Retina (tissue), 1 donor: ENCODE results near the gene CAMK2N2.
A peak's percentile ranks its signal among the peaks of the same experiment; 100 is the strongest.
"Not testable (repeated sequence)": the region's sequence is repeated elsewhere in the genome, so short reads cannot be mapped to it uniquely, and the experiment has no call there.

Experiments used
- DNase-seq: peaks from one replicate; pipeline ENCODE4 v3.0.0-alpha.2; 2016

Gene CAMK2N2

DNA sequence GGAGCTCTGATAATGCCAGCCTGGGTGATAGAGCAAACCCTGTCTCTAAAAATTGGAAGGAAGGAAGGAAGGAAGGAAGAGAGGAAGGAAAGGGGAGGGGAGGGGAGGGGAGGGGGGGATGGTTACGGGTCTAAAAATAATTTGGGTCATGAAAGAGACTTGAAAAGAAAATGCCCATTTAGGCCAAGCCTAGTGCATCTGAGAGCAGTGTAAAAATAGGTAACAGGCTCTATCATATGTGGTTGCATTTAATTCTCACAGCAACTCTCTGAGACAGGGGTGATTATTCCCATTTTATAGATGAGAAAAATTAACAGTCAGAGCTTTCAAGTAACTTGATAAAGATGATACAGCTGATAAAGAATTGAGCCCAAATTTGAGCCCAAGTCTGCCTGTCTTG is 10.9 kb upstream of the CAMK2N2 start:
- no peak for DNase-seq

GRCh38 chr3:184267249-184267648 is 5.9 kb upstream of the CAMK2N2 start:
- not testable (repeated sequence) for DNase-seq

DNA sequence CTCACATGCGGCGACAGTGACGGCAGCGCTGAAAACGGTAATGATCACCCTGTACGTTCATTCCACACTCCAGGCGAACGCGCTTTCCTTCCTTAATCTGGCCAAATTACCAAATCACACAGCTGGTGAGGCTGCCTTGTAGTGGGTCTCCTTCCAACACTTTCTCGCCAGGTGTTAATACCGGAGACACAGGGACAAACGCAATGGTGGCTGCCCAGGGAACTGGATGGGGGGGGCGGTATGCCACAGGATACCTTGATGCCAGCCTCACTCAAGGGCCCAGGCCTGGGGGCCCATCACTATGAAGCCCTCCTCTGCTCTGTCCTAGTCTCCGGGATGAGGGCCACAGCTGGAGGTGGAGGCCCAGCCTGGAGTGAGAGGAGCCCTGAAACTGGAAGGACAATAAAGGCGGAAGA is 1.4 kb upstream of the CAMK2N2 start:
- peak; percentile 31 for DNase-seq

DNA sequence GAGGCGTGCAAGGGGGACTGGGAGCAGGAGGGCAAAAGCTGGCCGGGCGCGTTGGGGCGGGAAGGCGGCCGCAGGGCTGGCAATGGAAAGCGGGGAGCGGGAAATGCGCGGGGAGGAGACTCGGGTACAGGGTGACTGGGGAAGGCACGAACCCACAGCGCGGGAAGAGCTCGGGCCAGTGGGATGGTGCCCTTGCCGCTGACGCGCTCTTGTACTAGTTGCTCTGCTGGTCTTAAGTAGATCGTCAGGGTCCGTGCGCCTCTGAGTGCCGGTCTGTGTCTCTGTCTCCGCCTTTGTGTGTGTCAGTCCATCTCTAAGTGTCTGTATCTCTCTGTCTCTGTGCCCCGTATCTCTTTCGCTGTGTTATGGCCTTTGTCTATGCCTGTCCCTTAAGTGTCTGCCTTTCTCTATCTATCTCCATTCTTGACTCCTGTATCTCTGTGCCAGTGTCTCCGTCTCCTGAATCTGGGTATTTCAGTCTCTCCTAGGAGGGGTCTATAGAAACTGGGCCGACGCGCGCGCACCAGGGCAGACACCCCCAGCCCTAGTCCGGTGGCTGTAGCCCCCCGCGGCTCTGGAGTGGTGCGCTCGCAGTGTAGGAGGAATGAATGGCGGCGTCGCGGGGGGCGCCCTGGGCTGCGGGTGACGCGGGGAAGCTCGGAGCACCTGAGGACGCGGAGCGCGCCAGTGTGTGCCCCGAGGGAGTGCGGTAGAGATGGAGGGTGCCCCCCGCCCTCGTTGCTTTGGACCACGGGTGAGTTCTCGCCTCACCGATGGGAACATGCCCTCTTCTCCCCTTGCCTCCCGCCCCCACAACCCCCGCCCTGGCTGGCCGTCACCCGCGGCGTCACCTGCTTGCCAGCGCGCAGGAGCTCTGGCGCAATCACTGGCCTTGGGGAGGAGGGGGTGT is 756 bp upstream of the CAMK2N2 start:
- peak; percentile 77 for DNase-seq

DNA sequence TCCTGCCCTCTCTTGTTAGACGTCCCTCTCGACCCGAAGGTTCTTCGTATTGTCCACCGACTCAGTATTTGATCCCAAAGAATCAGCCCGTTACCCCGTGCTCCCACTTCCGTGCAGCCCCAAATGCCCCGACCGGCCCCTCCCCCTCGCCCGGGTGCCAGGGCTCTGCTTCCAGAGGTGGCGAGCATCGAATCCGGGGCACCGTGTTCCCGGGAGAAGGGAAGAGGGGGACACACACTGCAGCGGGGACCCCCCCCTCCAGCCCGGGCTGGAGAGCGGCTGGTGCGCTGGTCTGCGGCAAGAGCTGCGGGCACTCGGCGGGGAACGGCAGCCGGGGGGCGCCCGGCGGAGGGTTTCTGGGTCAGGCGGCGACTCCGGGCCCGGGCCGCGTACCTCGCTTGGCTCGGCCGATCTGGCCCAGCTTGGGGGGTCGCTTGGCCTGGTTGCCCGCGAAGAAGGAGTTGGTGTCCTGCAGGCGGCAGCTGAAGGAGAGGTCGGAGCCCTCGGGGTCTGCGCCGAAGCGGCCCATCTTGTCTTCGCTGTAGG is 556 bp downstream of the CAMK2N2 start:
- peak; percentile 75 for DNase-seq

DNA sequence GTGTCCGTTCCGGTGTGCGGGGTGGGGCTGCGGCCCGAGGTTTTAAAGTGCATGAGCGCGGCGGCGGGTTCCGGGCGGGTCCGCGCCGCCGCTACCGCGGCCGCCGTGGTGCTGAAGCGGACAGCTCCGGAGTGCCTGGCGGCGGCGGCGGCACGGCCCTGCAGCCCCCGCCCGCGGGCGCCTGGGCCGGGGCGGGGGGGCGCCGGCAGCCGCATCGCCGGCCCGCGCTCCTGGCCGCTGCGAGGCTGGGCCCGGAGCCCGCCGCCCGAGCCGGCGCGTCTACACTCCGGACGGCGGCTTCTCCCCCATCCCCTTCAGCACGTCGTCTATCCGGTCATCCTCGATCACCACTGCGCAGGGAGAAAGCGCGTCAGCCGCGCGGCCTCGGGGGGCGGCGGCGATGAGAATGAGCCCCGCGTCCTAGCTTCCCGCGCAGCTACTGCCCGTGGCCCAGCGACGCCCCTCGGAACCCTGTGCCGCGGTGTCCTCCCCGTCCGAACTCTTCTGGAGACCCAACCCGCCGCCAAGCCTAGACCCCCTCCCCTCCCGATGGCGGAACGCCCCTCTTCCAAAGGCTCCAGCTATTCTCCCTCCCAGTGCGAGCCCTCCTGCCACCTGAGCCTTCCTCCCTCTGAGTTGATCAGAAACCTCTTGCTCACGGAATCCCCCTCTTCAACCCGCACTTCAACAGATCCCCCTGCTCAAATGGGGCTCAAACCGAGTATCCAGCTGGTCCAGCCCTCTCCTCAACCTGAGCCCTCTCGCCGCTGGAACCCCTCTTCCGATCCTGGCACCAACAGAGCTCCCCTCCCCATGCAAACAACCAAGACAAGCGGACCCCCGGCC is 1.3 kb downstream of the CAMK2N2 start:
- peak; percentile 63 for DNase-seq

- no peak for DNase-seq
Observed at GRCh38 chr3:184259396-184259877, 1.9 kb downstream of the CAMK2N2 start.

GRCh38 chr3:184258926-184259325 is 2.4 kb downstream of the CAMK2N2 start:
- DNase-seq: no peak

- DNase-seq: no peak
Observed at GRCh38 chr3:184257083-184257915, 4.1 kb downstream of the CAMK2N2 start.

DNA sequence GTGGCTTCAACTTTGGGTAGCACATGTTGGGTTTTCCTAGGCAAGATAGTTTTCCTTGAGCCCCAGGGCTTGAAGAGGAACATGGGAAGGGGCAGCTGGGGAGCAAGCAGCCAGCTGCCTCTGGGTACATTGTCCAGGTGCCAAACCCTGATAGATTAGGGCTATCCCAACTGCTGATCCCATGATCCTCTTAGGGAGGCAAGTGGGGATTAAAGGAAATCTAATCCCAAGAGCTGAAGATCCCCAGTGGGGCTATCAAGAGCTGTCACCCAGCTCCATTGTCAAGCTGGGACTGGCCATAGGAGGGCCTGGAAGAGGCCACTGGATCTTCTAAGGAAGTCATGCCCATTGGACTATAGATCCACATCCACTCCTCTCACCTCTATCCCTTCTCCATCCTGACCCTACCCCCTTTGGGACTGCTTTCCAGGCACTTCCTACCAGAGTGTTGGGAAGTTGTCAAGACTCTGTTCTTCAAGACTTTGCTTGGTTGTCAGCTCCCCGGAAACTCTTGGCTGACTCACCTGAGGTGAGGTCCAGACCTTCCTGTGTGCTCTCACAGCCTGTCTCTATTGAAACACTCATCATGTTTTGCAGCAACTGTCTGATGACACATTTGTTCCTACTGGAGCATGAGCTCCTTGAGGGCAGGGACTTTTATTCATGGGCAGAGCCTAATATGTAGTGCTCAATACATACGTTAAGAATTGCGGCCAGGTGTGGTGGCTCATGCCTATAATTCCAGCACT is 5.9 kb downstream of the CAMK2N2 start:
- no peak for DNase-seq

DNA sequence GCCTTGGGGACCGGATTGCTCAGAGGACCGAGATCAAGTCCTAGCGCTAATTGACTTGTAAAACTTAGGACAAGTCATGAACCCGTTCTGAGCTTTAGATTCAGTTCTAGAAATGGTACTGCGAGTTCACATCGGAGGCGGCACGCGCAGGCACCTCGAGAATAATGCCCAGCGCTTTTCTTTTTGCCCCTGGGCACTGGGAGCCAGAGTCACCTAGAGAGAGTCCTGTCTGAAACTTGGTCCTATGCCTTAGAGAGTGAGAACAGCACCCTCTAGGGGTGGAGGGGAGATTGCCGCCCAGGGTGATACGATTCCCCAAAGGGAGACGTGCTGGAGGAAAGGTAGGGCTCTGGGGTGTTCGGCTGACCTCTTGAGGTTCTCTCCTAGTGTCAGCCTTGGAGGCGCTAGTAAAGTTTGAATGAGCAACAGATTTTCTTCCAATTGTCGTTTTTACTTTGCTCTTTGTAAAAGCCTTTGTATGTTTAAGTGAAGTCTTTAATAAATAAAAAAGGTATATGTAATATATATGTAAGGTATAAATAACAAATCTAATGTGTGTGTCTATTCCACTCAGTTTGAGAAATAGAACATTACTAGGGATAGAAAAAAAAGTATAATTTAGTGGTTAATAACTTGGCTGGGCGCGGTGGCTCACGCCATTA is 11.1 kb downstream of the CAMK2N2 start:
- DNase-seq: peak; percentile 83

DNA sequence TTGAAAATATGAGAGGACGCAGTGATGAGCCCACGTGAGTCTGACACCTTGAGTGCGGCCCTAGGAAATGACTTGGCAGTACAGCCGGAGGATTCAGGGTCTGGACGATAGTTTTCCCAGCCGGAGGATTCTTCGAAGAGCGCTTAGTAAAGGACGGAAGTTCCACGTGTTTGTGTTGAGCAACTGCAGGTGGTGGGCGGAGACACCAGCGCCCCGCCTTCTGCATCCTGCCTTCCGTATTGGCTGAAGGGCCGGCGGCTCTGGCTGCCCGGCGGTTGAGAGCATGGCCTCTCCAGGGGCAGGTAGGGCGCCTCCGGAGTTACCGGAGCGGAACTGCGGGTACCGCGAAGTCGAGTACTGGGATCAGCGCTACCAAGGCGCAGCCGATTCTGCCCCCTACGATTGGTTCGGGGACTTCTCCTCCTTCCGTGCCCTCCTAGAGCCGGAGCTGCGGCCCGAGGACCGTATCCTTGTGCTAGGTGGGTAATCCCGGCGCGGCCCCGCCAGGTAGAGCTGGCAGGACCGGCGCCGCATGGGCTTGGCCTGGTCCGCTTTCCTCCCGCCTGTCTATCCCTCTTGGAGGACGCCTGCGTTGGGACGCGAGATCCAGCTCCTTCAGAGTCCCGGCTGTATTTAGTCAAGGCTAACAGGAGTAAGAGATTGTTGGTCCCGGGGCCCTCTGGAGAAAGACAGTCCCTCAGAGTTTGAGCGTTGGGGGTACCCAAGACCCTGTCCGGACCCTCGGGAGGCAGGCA is 11.8 kb downstream of the CAMK2N2 start, which contains the start of gene EEF1AKMT4:
Gene EEF1AKMT4, plus strand, starts transcription at position 261 of the 755 bp plus-strand sequence. Its CDS starts 23 bp downstream, at position 284.
- DNase-seq: peak; percentile 93

- DNase-seq: peak; percentile 91
Observed at GRCh38 chr3:184248454-184249411, 12.6 kb downstream of the CAMK2N2 start, which contains the start of gene ALG3. Gene ALG3, minus strand, starts transcription at chr3:184248962. Its CDS starts 22 bp downstream, at chr3:184248940.

GRCh38 chr3:184242297-184242685 is 19.1 kb downstream of the CAMK2N2 start:
- no peak for DNase-seq

DNA sequence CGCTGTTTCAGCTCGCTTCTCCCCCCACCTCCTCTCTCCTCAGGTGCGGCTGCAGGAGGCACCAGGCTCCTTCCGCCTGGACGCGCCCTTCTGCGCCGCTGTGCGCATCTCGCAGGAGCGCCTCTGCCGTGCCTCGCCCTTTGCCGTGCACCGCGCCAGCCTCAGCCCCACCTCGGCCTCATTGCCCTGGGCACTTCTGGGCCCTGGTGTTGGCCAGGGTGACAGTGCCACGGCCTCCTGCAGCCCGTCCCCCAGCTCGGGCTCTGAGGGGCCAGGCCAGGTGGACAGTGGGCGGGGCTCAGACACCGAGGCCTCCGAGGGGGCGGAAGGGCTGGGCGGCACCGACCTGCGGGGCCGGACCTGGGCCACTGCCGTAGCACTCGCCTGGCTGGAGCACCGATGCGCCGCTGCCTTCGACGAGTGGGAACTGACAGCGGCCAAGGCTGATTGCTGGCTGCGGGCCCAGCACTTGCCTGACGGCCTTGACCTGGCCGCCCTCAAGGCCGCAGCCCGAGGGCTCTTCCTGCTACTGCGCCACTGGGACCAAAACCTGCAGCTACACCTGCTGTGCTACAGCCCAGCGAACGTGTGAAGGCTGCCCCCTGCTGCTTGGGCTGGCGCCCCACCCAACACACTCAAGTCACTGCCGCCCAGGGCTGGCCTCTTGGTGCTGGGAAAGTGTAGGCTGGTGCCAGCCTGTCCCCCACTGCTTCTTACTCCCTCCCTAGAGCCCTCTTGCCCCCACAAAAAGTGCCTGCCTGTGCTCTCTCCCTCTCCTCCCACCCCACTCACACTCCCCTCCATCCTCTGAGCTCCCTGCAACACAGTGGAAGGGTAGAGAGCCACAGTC is 19.7 kb downstream of the CAMK2N2 start:
- no peak for DNase-seq

DNA sequence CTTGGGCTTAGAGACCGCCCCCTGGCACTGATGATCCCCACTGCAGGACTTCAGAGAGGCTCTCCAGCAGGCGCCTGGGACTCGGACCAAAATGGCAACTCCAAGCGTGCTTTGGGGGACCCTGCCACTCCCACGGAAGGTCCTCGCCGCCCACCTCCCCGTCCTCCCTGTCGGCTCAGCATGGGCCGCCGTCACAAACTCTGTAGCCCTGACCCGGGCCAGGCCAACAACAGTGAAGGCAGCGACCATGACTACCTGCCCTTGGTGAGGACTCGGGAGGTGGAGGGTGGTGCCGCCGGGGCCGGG is 20.3 kb downstream of the CAMK2N2 start:
- DNase-seq: no peak

GRCh38 chr3:184240384-184241140 is 20.8 kb downstream of the CAMK2N2 start:
- no peak for DNase-seq
